Mucosa of descending colon (tissue), 3 donors: Measurements from ENCODE around the gene ECT2. TPM values are rescaled to one million over a fixed set of nuclear protein-coding genes. Genes with fewer than 3 reads are reported as not detected.

ENCODE experiments used
- ATAC-seq: fragments of 200-7000 bp; cut with Tn5 transposase; one replicate; pipeline ENCODE4 v1.9.1; 2020; ENCODE audit warnings: mild to moderate bottlenecking, moderate library complexity
- DNase-seq, 3 donors: peaks; one replicate each; pipeline ENCODE4 v3.0.0-alpha.2; 2020
- H3K36me3 ChIP-seq: fragments of 200-600 bp; one replicate; pipeline ENCODE4 v1.8.0; 2021; ENCODE audit warnings: low read depth, mild to moderate bottlenecking
- H3K4me1 ChIP-seq: fragments of 200-600 bp; one replicate; pipeline ENCODE4 v1.8.0; 2021; ENCODE audit warnings: low read depth, mild to moderate bottlenecking
- H3K4me3 ChIP-seq: fragments of 200-600 bp; one replicate; pipeline ENCODE4 v1.8.0; 2021; ENCODE audit warnings: mild to moderate bottlenecking
- H3K9me3 ChIP-seq: fragments of 200-600 bp; one replicate; pipeline ENCODE4 v1.8.0; 2021; ENCODE audit warnings: mild to moderate bottlenecking
- CTCF ChIP-seq: fragments of 200-600 bp; IDR thresholded peaks from one replicate; pipeline ENCODE4 v1.8.0; 2022; ENCODE audit warnings: antibody characterized with exemption, mild to moderate bottlenecking
- intact Hi-C, 2 donors: fragments of 100-400 bp; cut with DNase I in 1 of 2; cut with micrococcal nuclease in 1 of 2; formaldehyde crosslinking; loops; one replicate each; pipeline versions ENCODE4 v1.11.0 to v1.11.1; 2022; cut with DNase I, micrococcal nuclease
- total RNA-seq, 3 donors: library from RNA; stranded (reverse); fragmentation: NEBNext Ultra II Directional in 2 of 3; extraction: Animal tissue kit (Norgen Biotek cat#: 25700) in 2 of 3; gene quantifications; one replicate each; pipeline versions ENCODE4 v1.2.1 to v1.2.4, GENCODE V29; 2021 to 2023
- donor health status: DM: no; HTN: no; CAD: no; lungs with moderate emphysema.
- donor health status: DM: no; HTN: no; CAD: no.
- donor health status: DM: no; HTN: yes; CAD: no.

Gene ECT2
- total RNA-seq, 3 donors from 2014 or later: 14.8 to 30.2 (median 14.9) TPM

GRCh38 chr3:172770382-172770781 lies 19.9 kb downstream of the ECT2 start:
- DNase-seq (no peak), ATAC-seq (no peak)
- Histone ChIP-seq H3K4me3 (no peak overlapping the region), H3K4me1 (no peaks in the 10 kb centered on the region), H3K36me3 (no peaks in the 10 kb centered on the region), H3K9me3 (no peaks in the 10 kb centered on the region)
- TF ChIP-seq CTCF: no peak
- intact Hi-C loops: no loop called here

GRCh38 chr3:172771672-172772071 lies 21.1 kb downstream of the ECT2 start:
- Histone ChIP-seq H3K36me3 (no peaks in the 10 kb centered on the region), H3K4me1 (no peaks in the 10 kb centered on the region), H3K4me3 (no peak overlapping the region), H3K9me3 (no peaks in the 10 kb centered on the region)
- DNase-seq: no peak
- ATAC-seq: no peak
- intact Hi-C loops: no loop called here
- no peak for TF ChIP-seq CTCF

GRCh38 chr3:172776049-172776717 lies 25.7 kb downstream of the ECT2 start:
- DNase-seq (no peak), ATAC-seq (no peak)
- intact Hi-C loops: no loop called here
- Histone ChIP-seq H3K36me3 (no peaks in the 10 kb centered on the region), H3K4me3 (no peak overlapping the region), H3K9me3 (no peaks in the 10 kb centered on the region), H3K4me1 (no peaks in the 10 kb centered on the region)
- no peak for TF ChIP-seq CTCF

GRCh38 chr3:172777901-172778300 lies 27.4 kb downstream of the ECT2 start:
- H3K36me3 ChIP-seq: no peaks in the 10 kb centered on the region
- TF ChIP-seq CTCF: no peak
- no peak overlapping the region for H3K4me3 ChIP-seq
- no peak for DNase-seq
- intact Hi-C loops: no loop called here
- no peak for ATAC-seq
- H3K9me3 ChIP-seq: no peaks in the 10 kb centered on the region
- no peaks in the 10 kb centered on the region for H3K4me1 ChIP-seq

GRCh38 chr3:172782235-172782634 lies 31.7 kb downstream of the ECT2 start:
- TF ChIP-seq CTCF: no peak
- Histone ChIP-seq H3K4me3 (no peak overlapping the region), H3K9me3 (no peaks in the 10 kb centered on the region), H3K4me1 (no peaks in the 10 kb centered on the region), H3K36me3 (no peaks in the 10 kb centered on the region)
- ATAC-seq (no peak), DNase-seq (no peak)
- intact Hi-C loops: no loop called here

GRCh38 chr3:172786036-172786435 lies 35.5 kb downstream of the ECT2 start:
- no peak overlapping the region for H3K4me3 ChIP-seq
- no peaks in the 10 kb centered on the region for H3K4me1 ChIP-seq
- DNase-seq (no peak), ATAC-seq (no peak)
- no peaks in the 10 kb centered on the region for H3K36me3 ChIP-seq
- H3K9me3 ChIP-seq: no peaks in the 10 kb centered on the region
- no peak for TF ChIP-seq CTCF
- intact Hi-C loops: no loop called here
